Neural progenitor cell (in vitro differentiated cells): ENCODE measurements around the gene CEP104. TPM values are rescaled to one million over a fixed set of nuclear protein-coding genes. Genes with fewer than 3 reads are reported as not detected.

Source experiments
- DNase-seq: peaks from one replicate; pipeline ENCODE4 v3.0.0-alpha.2; 2016; ENCODE audit warnings: low spot score
- H2AFZ ChIP-seq: fragments of 200-600 bp; sonication (generic); replicated peaks from 2 replicates; pipeline ENCODE4 v1.6.1; 2016; ENCODE audit warnings: antibody characterized with exemption
- H3F3A ChIP-seq: fragments of 200-600 bp; sonication (generic); 2 replicates; pipeline ENCODE4 v1.6.1; 2016; ENCODE audit warnings: antibody characterized with exemption, low read depth
- H3K27ac ChIP-seq: fragments of 200-600 bp; sonication (generic); 2 replicates; pipeline ENCODE4 v1.5.1; 2016; ENCODE audit warnings: mild to moderate bottlenecking
- H3K27me3 ChIP-seq: fragments of 200-600 bp; sonication (generic); 2 replicates; pipeline ENCODE4 v1.6.1; 2016; ENCODE audit warnings: mild to moderate bottlenecking, moderate library complexity
- H3K36me3 ChIP-seq: fragments of 200-600 bp; sonication (generic); 2 replicates; pipeline ENCODE4 v1.5.1; 2016
- H3K4me1 ChIP-seq: fragments of 200-600 bp; sonication (generic); 2 replicates; pipeline ENCODE4 v1.6.1; 2016; ENCODE audit warnings: mixed run types
- H3K4me2 ChIP-seq: fragments of 200-600 bp; sonication (generic); 2 replicates; pipeline ENCODE4 v1.6.1; 2016
- H3K4me3 ChIP-seq: fragments of 200-600 bp; sonication (generic); 2 replicates; pipeline ENCODE4 v1.5.1; 2016
- H3K79me2 ChIP-seq: fragments of 200-600 bp; sonication (generic); 2 replicates; pipeline ENCODE4 v1.6.1; 2016; ENCODE audit warnings: low read depth
- H3K9ac ChIP-seq: fragments of 200-600 bp; sonication (generic); 2 replicates; pipeline ENCODE4 v1.6.1; 2016
- H3K9me3 ChIP-seq: fragments of 200-600 bp; sonication (generic); 2 replicates; pipeline ENCODE4 v1.5.1; 2016; ENCODE audit warnings: low read depth
- H4K20me1 ChIP-seq: fragments of 200-600 bp; sonication (generic); 2 replicates; pipeline ENCODE4 v1.6.1; 2016; ENCODE audit warnings: low read depth
- H3K27ac Mint-ChIP-seq: 3 replicates; pipeline ENCODE4 v1.8.0; 2021; ENCODE audit warnings: mixed read lengths
- H3K27me3 Mint-ChIP-seq: 2 replicates; pipeline ENCODE4 v1.8.0; 2022; ENCODE audit warnings: low read depth, mild to moderate bottlenecking, inconsistent platforms, moderate library complexity, mixed read lengths; ENCODE audit not compliant: insufficient read depth
- H3K36me3 Mint-ChIP-seq: 3 replicates; pipeline ENCODE4 v1.8.0; 2021; ENCODE audit warnings: mixed read lengths
- H3K4me1 Mint-ChIP-seq: 3 replicates; pipeline ENCODE4 v1.8.0; 2021; ENCODE audit warnings: mixed read lengths
- H3K4me3 Mint-ChIP-seq: 3 replicates; pipeline ENCODE4 v1.8.0; 2021; ENCODE audit warnings: mild to moderate bottlenecking, moderate library complexity, mixed read lengths
- H3K9me3 Mint-ChIP-seq: 3 replicates; pipeline ENCODE4 v1.8.0; 2020; ENCODE audit warnings: mixed read lengths
- CTCF ChIP-seq: fragments of 200-600 bp; sonication (generic); IDR thresholded peaks from 2 replicates; pipeline ENCODE4 v1.5.1; 2017; ENCODE audit warnings: antibody characterized with exemption, mild to moderate bottlenecking
- EZH2 ChIP-seq: fragments of 200-600 bp; sonication (generic); IDR thresholded peaks from 2 replicates; pipeline ENCODE4 v1.6.1; 2017; ENCODE audit warnings: antibody characterized with exemption, mild to moderate bottlenecking, moderate library complexity
- EZH2phosphoT487 ChIP-seq: fragments of 200-600 bp; sonication (generic); IDR thresholded peaks from 2 replicates; pipeline ENCODE4 v1.6.1; 2017; ENCODE audit warnings: antibody characterized with exemption
- total RNA-seq: library from RNA; depleted of rRNA; stranded (reverse); fragments of >200 nt; gene quantifications from 2 replicates; pipeline ENCODE4 v1.2.3, GENCODE V29; 2015; ENCODE audit warnings: low replicate concordance

Gene CEP104
- total RNA-seq, 1 donor from 2014 or later, result 12.9 TPM

GRCh38 chr1:3876716-3877115 lies 19.7 kb upstream of the CEP104 start:
- Histone ChIP-seq H3K9me3 (no peaks in the 10 kb centered on the region), H3F3A (peaks cover 9% of the 10 kb centered on the region), H2AFZ (no peak overlapping the region), H3K27me3 (no peaks in the 10 kb centered on the region), H3K27ac (no peak overlapping the region), H3K4me1 (no peaks in the 10 kb centered on the region), H3K4me2 (no peak overlapping the region), H3K4me3 (no peak overlapping the region), H3K9ac (no peak overlapping the region), H3K79me2 (no peaks in the 10 kb centered on the region), H4K20me1 (no peaks in the 10 kb centered on the region), H3K36me3 (no peaks in the 10 kb centered on the region)
- no peaks in the 10 kb centered on the region for H3K4me1 Mint-ChIP-seq
- H3K27ac Mint-ChIP-seq, result no peak overlapping the region
- H3K9me3 Mint-ChIP-seq, result peaks cover 12% of the 10 kb centered on the region
- TF ChIP-seq CTCF, result no peak
- peaks cover 12% of the 10 kb centered on the region for H3K36me3 Mint-ChIP-seq
- H3K4me3 Mint-ChIP-seq, result no peak overlapping the region
- peaks cover 6% of the 10 kb centered on the region for H3K27me3 Mint-ChIP-seq
- DNase-seq, result no peak

GRCh38 chr1:3874736-3875135 lies 17.7 kb upstream of the CEP104 start:
- no peak for TF ChIP-seq EZH2
- TF ChIP-seq CTCF, result no peak
- TF ChIP-seq EZH2phosphoT487, result no peak
- H3K9ac ChIP-seq, result no peak overlapping the region
- no peak overlapping the region for H3K27ac ChIP-seq
- no peak overlapping the region for H3K4me2 ChIP-seq
- no peaks in the 10 kb centered on the region for H4K20me1 ChIP-seq
- H2AFZ ChIP-seq, result no peak overlapping the region
- no peaks in the 10 kb centered on the region for H3K4me1 ChIP-seq
- no peaks in the 10 kb centered on the region for H3K79me2 ChIP-seq
- H3K9me3 Mint-ChIP-seq, result peaks cover 8% of the 10 kb centered on the region
- peaks cover 8% of the 10 kb centered on the region for H3K27me3 Mint-ChIP-seq
- no peaks in the 10 kb centered on the region for H3K36me3 ChIP-seq
- no peaks in the 10 kb centered on the region for H3K27me3 ChIP-seq
- H3K4me3 ChIP-seq, result no peak overlapping the region
- peaks cover 14% of the 10 kb centered on the region for H3K36me3 Mint-ChIP-seq
- H3F3A ChIP-seq, result peaks cover 9% of the 10 kb centered on the region
- no peaks in the 10 kb centered on the region for H3K9me3 ChIP-seq
- H3K4me3 Mint-ChIP-seq, result no peak overlapping the region
- H3K4me1 Mint-ChIP-seq, result no peaks in the 10 kb centered on the region
- DNase-seq, result no peak
- H3K27ac Mint-ChIP-seq, result no peak overlapping the region

DNA sequence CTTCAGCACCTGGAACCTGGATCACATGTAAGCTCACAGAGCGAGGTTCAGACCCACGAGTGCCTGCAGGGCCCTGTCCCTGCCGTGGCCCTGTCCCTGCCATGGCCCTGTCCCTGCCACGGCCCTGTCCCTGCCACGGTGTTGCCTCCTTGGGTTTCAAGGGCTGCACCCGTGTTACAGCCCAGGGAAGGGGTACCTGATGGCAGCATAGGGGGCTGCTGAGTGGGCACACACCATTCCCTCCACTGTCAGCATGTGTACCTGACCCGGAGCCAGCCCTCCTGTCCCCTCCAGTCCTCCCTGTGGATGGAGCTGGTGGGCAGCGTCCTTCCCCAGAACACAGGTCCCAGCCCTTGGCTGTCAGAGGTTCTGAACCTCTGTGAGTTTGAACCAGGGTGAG lies 15.5 kb upstream of the CEP104 start:
- Histone ChIP-seq H3K9ac (no peak overlapping the region), H4K20me1 (no peaks in the 10 kb centered on the region), H3K4me2 (no peak overlapping the region), H3K36me3 (no peaks in the 10 kb centered on the region), H3K79me2 (no peaks in the 10 kb centered on the region), H3K27me3 (no peaks in the 10 kb centered on the region), H2AFZ (no peak overlapping the region), H3K4me1 (no peaks in the 10 kb centered on the region), H3K9me3 (no peaks in the 10 kb centered on the region), H3K4me3 (no peak overlapping the region), H3F3A (peaks cover 9% of the 10 kb centered on the region), H3K27ac (no peak overlapping the region)
- Mint-ChIP-seq H3K4me3 (no peak overlapping the region), H3K4me1 (no peaks in the 10 kb centered on the region), H3K9me3 (peaks cover 2% of the 10 kb centered on the region), H3K36me3 (peaks cover 14% of the 10 kb centered on the region), H3K27ac (no peak overlapping the region), H3K27me3 (peaks cover 8% of the 10 kb centered on the region)
- DNase-seq, result no peak
- no peak for TF ChIP-seq CTCF
- no peak for TF ChIP-seq EZH2phosphoT487

DNA sequence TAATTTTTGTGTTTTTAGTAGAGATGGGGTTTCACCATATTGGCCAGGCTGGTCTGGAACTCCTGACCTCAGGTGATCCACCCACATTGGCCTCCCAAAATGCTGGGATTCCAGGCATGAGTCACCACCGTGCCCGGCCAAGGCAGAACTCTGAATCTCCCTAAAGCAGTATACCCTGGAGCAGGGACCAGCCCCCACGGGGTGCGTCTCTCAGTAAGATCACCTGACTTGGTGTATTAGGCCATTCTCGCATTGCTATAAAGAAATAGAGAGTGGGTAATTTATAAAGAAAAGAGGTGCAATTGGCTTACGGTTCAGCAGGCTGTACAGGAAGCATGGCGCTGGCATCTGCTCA lies 14.4 kb upstream of the CEP104 start:
- Histone ChIP-seq H3K36me3 (no peaks in the 10 kb centered on the region), H4K20me1 (no peaks in the 10 kb centered on the region), H3K9ac (no peak overlapping the region), H3K9me3 (no peaks in the 10 kb centered on the region), H3K4me3 (no peak overlapping the region), H3F3A (peaks cover 9% of the 10 kb centered on the region), H2AFZ (no peak overlapping the region), H3K27ac (no peak overlapping the region), H3K4me1 (no peaks in the 10 kb centered on the region), H3K27me3 (no peaks in the 10 kb centered on the region), H3K79me2 (no peaks in the 10 kb centered on the region), H3K4me2 (no peak overlapping the region)
- no peak for DNase-seq
- Mint-ChIP-seq H3K4me3 (no peak overlapping the region), H3K27me3 (peaks cover 11% of the 10 kb centered on the region), H3K4me1 (no peaks in the 10 kb centered on the region), H3K36me3 (peaks cover 14% of the 10 kb centered on the region), H3K27ac (no peak overlapping the region), H3K9me3 (peaks cover 2% of the 10 kb centered on the region)
- no peak for TF ChIP-seq CTCF
- TF ChIP-seq EZH2, result no peak
- TF ChIP-seq EZH2phosphoT487, result no peak
